Endothelial cell of hepatic sinusoid (primary cell): ENCODE results near the gene TMED4.

Experiments
- in situ Hi-C: cut with HindIII; loops from 2 replicates; pipeline ENCODE4 v1.10.0; 2017; ENCODE audit warnings: low sequenced_read_pairs

Gene TMED4

DNA sequence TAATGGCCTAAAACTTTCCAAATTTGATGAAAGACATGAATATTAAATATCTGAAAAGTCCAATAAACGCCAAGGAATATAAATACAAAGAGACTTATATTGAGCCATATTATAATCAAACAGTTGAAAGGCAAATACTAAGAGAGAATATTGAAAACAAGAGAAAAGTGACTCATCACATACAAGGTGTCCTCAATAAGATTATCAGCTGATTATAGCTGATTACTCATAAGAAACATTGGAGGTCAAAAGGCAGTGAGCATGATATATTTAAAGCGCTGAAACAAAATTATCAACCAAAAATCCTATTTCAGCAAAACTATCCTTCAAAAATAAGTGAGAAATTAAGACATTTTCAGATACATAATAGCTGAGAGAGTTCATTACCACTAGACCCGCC is 33.1 kb downstream of the TMED4 start:
- in situ Hi-C loops, result no loop called here

DNA sequence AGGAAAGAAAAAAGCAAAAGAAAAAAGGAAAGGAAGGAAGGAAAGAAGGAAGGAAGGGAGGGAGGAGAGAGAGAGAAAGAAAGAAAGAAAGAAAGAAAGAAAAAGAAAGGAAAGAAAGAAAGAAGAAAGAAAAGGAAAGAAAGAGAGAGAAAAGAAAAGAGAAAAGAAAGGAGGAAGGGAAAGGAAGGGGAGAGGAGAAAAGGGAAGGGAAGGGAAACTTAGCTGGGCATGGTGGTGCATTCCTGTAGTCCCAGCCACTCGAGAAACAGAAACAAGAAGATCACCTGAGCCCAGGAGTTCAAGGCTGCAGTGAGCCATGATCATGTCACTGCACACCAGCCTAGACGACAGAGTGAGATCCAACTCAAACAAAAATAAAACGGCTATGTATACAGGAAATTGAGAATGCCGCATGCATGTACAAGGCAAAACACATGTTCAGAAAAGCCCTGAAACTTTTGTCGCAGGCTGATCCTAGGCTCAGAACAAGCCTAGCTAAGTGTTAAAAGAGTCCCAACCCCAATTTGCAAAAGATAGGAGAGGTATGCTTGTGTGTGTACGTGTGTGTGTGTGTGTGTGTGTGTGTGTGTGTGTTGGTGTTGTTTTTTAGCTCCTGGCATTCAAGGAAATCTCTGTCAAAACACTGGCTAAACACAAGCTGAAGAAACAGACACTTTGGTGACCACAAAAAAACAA is 34.3 kb downstream of the TMED4 start:
- in situ Hi-C loops, result no loop called here

DNA sequence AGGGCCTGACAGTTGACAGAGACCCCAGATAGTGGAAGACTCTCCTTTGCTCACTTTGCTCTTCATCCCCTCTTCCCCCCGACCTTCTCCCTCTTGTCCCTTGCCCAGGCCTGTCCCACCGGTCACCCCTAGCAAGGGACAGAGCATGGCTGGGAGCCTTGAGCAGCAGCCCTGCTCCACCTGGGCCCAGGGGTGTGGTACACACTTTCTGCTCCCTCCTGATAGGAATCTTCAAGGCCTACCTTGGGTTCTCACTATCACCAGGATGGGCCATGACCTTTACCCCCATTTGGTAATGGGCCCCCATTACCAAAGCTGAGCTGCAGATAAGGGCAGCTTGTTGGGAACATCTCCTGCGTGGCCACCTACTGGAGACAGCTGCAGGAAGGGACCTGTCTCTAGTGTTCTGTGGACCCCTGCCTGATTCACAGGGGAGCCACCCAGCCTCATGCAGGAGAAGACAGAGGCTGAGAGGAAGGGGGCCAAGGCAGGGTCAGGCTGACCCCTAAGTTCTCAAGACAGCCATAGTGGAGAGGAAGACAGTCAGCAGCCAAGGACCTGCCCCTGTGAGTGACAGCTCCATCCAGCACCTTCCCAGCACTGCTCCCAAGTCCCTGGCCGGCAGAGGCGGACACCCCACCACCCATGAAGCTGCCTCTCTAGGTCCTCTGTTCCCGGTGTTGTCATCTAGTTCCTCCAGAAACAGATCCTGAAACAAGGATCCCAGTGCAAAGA is 40.0 kb downstream of the TMED4 start:
- in situ Hi-C loops, result no loop called here

DNA sequence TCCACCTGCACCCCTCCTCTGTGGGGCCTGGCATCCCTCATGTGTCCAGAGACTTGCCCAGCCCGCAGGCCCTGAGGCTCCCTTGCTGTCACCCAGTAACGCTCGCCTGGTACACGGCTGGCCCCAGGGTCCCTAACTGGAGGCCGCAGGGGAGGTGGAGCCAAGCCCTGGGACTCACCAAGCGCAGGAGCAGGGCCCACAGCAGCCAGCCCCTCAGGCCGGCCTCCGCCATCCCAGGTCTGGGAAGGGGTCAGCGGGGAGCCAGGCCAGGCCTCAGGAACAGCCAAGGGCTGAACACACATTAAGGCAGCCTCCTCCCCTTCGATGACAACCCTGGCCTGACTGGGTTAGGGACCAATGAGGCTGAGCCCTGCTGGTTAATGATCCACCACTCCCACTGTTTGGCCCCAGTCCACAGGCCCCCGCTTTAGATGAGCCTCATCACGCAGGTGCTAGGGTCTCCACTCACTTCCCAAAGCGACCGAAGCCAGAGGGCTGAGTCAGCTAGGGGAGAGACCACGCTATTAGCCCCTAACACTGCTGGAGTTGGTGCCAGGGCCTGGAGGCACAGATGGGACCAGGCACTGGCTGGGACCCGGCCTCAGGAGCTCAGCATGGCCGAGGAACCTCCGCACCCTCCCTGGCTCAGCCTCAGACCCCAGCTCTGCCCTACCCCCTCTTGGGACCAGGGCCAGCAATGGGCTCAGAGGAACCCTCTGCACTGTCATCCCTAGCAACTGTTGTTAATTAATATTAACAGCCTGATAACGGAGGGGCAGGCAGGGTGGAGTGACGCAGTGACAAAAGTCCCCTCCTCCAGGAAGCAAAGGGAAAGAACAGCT is 40.8 kb downstream of the TMED4 start, which contains the start of gene NPC1L1:
Gene NPC1L1 (minus strand): TSS at position 303 of the 842 bp plus-strand sequence. CDS start 71 bp downstream, at position 232.
- in situ Hi-C loops, result no loop called here

DNA sequence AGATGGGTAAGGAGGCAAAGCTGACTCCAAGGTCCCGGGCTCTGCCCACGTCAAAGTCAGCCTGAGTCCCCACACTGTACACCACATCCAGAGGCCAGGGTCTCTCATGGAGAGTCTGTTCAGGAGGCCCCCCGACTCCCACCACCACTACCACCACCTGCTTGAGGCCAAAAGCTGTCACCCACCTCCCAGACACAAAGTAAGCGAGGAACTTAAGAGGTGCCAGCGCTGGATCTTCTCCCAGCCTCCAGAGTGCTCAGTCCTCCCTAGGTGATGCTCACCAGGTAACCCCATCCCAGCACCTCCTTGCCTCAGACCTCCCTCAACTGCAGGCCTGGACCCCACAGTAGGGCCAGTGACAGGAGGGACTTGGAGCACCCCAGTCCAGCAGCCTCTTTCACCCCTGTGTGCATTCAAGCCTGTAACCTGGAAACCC is 41.4 kb downstream of the TMED4 start:
- in situ Hi-C loops, result no loop called here

DNA sequence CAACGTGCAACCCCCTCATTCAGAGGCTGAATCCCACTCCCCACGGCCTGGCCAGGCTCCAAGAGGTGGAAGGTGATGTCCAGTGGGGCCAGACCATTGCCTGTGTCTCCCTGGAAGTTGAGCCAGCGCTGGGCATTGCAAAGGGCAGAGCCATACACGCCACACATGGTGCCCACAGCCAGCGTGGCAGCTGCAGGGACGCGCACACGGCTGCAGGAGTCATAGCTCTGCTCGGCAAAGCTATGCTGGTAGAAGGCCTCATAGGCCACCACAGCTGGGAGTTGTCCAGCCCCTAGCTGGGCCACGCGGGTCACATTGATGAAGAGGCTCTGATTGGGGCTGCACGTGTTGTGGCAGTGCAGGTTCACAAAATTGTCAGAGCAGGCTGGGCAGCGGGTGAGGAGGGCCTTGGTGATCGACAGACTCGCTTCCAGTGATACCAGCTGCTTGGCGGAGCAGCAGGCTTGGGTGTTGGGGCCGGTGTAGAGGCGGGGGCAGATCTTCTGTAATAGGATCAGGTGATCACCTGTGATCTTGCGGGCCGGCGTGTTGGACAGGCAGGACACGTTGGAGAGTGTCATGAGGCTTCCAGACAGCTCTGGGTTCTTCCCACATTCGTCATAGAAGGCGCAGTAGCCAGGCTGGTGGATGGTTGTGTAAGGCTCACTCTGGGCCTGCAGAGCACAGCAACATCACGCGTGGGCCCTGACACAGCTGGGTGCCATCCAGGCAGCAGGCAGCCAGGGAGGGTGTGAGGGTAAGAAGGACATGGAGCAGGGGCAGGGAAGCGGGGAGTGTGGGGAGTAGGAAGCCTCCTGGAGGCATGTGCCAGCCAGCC is 42.1 kb downstream of the TMED4 start:
- in situ Hi-C loops, result no loop called here

DNA sequence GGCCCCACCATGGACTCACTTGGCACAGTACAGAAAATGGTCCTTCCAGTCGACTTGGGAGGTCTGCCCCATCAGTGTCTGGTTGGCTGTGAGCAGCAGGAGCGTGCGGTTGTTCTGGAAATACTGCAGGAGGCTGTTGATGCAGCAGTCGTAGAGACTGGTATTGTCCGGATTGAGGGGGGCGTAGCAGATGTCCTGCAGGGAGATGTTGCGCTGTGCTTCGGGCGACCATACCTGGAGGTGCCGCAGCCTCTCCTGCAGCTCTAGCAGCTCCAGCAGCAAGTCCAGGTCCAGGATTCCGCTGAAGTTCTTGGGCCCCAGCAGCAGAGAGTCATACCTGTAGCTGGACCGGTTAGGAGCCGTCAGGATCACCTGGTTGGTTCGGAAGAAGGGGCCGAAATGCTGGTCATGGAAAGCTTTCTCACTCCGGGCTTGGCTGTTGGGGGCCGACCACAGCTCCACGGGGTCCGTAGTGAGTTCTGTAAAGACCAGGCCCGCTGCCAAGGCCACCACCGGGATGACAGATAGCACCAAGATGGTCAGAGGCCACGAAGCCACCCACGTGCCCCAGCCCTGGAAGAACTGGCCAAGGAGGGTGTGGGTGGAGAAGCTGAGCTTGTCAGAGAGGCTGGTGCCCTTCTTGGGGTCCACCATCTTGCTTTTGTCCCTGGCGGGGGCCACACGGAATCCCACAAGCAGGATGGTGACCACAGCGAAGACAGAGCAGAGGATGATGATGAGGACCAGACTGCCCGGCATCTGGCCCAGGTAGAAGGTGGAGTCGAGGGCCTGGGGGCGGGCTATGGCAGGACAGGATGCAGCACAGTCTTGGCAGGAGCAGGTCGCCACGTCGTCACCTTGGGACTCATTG is 43.0 kb downstream of the TMED4 start:
- in situ Hi-C loops, result no loop called here

DNA sequence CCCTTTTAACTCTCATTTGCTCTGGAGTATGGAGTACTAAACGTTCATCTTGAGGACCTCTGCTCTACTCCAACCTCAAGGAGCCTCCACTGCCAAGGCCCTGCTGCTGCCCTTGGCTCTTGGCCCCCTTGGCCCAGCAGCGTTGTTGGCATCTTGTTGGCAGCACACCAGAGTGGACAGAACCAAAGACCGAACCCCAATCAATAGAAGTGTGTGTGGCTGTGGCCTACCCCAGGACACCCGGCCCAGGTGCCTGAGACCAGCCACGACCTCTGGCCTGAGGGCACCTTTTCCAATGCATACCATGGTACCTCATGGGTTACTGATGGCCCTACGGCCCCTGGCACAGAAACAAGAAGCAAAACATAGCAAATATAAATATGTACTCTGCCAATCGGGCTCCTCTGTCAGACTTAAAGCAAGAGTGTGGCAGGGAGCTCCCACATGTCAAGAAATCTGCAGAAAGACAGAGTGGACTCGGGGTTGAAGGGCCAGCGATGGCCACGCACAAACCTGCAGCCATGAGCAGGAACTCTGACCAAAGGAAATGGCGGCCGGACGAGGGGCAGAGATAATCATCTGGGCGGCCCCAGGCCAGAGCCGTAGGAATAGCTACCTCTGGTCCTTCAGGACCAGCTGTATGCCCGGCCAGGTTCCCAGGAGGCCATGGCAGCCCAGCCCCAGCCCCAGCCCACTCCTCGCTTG is 43.8 kb downstream of the TMED4 start:
- in situ Hi-C loops, result no loop called here

DNA sequence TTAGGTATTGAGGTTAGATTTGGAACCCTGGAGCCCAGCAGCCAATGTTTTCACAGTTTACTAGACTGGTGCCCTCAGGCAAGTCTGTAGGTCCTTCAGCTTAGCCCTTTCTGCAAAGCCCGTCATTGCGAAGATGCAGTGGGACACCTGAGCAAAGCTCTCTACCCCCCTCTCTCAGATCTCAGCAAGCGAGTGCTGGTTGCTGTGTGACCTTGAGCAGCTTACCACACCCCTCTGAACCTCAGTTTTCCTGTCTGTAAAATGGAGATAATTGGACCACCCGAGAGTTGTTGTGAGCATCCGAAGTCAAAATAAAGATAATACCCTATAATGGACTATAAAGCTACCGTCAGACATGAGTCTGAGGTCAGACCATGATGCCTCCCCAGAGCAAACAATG is 44.6 kb downstream of the TMED4 start:
- in situ Hi-C loops, result no loop called here

DNA sequence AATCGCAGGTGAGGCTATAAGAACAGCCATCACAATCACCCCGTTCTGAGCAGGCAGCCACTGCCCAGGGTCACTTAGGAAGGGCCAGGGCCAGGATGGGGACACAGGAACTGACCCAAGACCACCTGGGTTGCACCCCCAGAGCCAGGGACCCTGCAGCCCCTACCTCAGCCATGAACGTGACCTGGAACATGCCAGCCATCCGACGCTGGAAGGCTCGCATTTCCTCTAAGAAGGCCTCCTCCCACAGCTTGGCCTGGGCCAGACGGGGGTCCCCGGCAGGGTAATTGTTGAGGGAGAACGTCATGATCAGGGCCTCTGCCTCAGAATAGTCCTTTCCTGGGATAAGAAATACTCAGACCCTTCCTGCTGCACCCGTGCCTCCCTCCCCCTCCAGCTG is 45.9 kb downstream of the TMED4 start:
- in situ Hi-C loops, result no loop called here

DNA sequence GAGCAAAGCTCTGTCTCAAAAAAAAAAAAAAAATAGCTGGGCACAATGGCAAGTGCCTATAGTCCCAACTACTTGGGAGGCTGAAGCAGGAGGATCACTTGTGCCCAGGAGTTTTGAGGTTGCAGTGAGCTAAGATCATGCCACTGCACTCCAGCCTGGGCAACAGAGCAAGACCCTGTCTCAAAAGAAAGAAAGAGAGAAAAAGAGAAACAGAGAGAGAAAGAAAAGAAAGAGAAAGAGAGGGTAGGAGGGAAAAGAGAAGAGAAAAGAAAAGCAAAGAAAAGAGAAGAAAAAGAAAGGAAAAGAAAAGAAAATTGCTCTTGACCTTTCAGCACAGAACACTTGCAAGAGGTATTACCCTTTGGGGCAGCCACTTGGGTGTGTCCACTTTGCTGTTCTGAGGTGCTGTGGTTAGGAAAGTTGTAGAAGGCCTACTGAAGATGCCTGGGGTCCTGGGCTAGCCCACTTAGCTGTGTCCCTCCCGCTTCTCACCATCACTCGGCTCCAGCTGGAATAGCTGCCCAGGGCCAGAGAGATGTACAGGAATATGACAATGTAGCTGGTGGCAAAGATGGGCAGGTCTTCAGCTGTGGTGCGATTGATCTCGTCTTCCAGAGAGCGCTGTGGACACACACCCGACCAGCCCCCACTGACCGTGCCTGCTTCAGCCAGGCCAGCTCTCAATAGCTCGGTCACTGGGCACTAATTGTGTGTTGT is 46.5 kb downstream of the TMED4 start:
- in situ Hi-C loops, result no loop called here

DNA sequence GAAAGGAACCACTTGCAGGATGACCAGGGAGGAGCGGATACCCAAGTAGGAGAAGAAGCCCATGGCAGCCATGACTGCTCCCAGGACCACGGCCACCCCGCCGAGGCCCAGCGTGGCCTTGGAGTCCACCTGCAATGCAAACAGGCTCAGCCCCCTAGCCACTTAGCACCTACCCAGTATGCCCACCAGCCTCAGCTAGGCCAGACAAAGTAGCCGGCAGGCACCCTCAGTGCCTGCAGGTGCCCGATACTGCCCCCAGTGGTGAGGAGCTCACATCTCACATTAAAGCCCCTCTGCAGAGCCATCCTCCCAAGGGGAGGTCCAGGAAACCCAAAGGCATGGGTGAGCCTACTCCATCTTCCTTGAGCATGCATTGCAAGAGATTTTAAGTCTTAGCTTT is 47.5 kb downstream of the TMED4 start:
- in situ Hi-C loops, result no loop called here

DNA sequence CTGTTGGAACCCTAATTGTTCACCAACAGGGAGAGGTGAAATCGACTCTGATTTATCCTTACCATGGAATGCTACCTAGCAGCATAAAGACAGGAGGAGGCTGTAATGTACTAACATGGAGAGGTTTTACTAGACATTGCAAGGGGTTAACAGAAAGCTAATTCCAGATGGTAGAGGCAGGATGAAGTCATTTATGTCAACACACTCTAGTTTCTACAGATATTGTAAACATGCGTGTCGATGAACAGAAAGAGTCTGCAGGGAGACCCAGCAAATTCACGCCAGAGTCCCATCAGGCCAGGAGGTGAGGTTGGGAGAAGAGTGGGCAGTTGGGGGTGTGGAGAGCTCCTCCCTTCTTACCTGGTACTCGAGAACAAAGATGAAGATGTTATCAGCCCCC is 47.9 kb downstream of the TMED4 start:
- in situ Hi-C loops, result no loop called here

DNA sequence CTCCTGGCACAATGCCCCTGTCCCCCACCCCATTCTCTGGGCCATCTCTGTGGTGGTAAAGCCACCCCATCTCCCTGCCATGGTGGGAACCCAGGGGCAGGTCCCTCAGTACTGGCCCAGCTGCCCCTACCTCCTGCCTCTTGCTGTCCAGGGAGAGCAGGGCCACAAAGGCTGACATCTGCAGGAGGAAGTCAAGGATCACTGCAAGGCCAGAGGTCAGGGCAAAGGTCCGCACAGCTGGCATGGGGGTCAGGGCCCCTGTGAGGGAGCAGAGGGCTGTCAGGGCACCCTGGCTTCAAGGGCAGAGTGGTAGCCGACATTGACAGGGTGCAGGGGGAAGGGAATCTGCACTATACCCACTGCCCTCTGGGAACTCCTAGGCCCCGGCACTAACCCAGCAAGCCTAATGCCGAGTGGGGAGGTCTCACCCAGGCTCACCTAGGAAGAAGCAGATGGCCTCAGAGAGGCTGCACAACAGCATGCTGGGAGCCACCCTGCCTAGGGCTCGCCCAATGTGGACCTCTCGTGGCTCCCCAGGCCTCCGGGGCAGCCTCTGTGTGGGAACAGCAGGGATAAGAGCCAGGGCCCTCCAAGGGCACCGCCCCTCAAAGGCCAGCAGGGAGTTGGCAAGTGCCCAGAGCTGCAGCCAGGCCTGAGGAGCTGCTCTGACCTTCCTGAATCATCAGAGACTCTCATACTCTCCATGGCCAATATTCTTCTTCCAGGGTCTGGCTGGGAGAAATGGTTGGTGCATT is 48.6 kb downstream of the TMED4 start:
- in situ Hi-C loops, result no loop called here

DNA sequence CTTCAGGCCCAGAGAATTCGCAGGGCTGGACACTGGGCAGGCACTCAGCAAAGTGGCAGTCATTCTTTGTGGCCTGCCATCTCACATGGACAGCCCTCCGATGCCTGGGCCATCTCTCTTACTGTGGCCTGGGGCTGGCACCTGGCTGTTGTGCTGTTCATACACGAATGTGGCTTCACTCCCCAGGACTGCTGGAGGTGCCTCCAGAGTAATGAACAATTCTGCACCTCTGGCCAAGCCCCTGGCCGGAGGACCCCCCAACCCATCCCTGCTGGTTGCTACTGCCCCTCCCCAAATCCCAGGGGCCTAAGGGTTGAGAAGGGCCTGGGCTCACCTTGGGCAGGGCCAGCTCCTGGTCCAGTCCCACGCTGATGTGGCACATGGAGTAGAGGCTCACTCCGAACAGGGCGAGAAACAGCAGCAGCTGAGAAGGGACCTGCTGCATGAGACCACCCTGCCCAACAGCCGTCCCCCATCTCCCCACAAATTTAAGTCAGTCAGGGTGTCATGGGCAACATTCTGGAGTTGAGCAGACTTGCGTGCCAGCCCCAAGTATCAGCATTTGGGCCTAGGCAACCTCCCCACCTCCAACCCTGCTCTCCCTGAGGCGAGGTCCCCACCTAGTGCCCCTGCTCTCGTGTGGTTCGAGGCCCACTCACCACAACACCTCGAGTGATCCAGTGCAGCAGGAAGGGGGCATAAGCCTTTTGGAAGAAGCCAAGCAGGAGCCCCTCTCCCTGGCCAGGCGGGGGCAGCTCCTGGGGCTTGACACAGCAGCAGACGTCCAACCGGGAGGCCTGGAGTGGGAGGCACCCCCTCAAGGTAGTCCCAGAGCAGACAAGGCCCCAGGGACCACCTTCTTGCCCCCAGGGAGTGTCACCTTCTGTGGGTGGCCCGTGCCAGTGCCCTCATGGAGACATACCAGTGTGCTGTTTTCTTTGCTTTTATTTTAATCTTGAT is 50.3 kb downstream of the TMED4 start:
- in situ Hi-C loops, result no loop called here

DNA sequence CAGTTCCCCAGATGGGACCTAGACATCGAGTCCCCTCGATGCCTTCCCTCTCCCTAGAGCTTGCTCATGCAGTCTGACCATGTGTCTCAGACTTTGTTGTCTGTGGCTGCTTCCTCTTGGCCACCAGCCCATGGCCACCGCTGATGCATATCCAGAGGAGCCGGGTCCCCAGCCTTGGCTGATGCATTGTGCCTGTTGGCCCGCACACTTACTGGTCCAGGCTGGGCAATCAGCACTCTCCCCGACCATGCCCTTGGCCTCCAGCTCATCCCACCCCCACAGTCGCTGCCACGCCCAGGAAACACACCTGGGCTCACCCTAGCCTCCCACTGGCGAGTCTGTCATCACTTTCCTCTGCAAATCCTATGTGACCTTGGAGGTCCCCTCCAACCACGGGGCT is 51.0 kb downstream of the TMED4 start:
- in situ Hi-C loops, result no loop called here
